ENCODE results near the gene SH3RF1. TPM values are rescaled to one million over a fixed set of nuclear protein-coding genes. Genes with fewer than 3 reads are reported as not detected.
A peak's percentile ranks its signal among the peaks of the same experiment; 100 is the strongest.

The SH3RF1 gene
- total RNA-seq, result 1 to 10 TPM; 1.8 to 7.9 TPM
- 1 to 10 TPM; 2.7 to 4.4 TPM for polyA plus RNA-seq

DNA sequence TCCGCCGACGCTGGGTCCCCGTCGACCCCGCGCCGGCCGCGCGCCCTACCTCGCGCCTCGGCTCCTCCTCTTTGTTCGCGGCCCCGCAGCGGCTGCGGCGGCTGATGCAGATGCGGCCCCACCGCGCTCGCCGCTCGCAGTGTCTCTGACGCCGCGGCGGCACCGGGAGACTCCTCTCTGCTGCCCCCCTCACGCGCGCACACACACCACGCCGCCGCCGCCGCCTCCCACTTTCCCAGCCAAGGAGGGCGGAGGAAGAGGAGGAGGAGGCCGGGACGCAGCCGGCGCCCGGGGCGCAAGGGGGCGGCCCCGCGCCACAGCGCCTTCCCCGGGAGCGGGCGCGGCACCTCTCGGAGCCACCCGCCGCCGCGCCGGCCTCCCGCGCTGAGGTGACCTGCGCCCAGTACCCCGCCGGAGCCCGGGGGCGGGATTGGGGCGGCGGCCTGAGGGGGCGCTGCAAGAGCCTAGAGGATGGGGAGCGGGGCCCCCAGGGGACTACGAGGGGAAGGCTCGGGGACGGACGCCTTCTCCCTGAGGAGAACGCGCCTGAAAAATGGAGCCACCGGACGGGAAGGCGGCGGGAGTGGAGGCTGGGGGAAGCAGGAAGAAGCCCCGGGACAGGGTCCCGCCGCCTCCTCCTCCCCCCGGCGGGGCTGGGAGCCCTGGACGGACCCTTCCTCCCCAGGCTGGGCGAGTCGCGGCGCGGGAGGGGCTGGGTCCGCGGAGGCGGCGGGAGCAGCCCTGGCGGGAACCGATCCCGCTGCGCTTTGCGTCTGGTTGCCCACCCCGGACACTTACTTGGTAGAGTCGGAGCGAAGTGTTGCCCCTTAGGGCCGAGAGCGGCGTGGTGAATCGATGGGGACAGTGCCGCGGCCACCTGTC lies at the start of gene SH3RF1:
Gene SH3RF1 (minus strand): TSS at position 147 of the 882 bp plus-strand sequence. CDS start 1,744 bp downstream, outside the sequence.
- Histone ChIP-seq H3K9ac (ENCODE audit: low read depth in 1 of 2, low read length in 2 of 2) (peak within 1 kb of the TSS; percentile 84 to 92), H3K4me3 (ENCODE audit: low read depth in 1 of 3, low read length in 3 of 3) (peak within 1 kb of the TSS; percentile 84 to 90 (median 88)), H3K4me1 (ENCODE audit: control insufficient read depth in 4 of 4, insufficient read depth in 4 of 4, low read length in 3 of 4) (peaks cover 0 to 25% (median 19%) of the 10 kb centered on the region in 4 donors), H3K9me3 (ENCODE audit: control insufficient read depth in 4 of 4, low read length in 3 of 4) (no peaks in the 10 kb centered on the region), H3K36me3 (ENCODE audit: control insufficient read depth in 4 of 4, insufficient read depth in 3 of 4, low read depth in 1 of 4, low read length in 3 of 4) (peaks cover 0 to 2% (median 0%) of the 10 kb centered on the region in 4 donors), H3K27ac (ENCODE audit: low read depth in 1 of 2, low read length in 2 of 2) (peak within 1 kb of the TSS; percentile 72 to 87), H3K27me3 (ENCODE audit: control insufficient read depth in 4 of 4, insufficient read depth in 4 of 4, low read length in 3 of 4) (no peaks in the 10 kb centered on the region)
- WGBS, result under 1% methylated on average over 110 of the region's 110 CpGs
- DNase-seq (ENCODE audit: low spot score), result peak; percentile 75
- TF ChIP-seq RXRA (IDR thresholded peaks at IDR 0.05) (no peak), YY1 (IDR thresholded peaks at IDR 0.05) (no peak), HNF4G (IDR thresholded peaks at IDR 0.05) (no peak), TAF1 (conservative IDR thresholded peaks at IDR 0.05) (no peak), GABPA (IDR thresholded peaks at IDR 0.05 in 1 of 2, conservative IDR thresholded peaks at IDR 0.05 in 1 of 2) (no peak), SP1 (IDR thresholded peaks at IDR 0.05) (no peak), RAD21 (IDR thresholded peaks at IDR 0.05) (peak; percentile 42 to 46)
- TF ChIP-seq, protein P1, sequence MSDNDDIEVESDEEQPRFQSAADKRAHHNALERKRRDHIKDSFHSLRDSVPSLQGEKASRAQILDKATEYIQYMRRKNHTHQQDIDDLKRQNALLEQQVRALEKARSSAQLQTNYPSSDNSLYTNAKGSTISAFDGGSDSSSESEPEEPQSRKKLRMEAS (IDR thresholded peaks at IDR 0.05), result no peak
- TF ChIP-seq, protein P2, sequence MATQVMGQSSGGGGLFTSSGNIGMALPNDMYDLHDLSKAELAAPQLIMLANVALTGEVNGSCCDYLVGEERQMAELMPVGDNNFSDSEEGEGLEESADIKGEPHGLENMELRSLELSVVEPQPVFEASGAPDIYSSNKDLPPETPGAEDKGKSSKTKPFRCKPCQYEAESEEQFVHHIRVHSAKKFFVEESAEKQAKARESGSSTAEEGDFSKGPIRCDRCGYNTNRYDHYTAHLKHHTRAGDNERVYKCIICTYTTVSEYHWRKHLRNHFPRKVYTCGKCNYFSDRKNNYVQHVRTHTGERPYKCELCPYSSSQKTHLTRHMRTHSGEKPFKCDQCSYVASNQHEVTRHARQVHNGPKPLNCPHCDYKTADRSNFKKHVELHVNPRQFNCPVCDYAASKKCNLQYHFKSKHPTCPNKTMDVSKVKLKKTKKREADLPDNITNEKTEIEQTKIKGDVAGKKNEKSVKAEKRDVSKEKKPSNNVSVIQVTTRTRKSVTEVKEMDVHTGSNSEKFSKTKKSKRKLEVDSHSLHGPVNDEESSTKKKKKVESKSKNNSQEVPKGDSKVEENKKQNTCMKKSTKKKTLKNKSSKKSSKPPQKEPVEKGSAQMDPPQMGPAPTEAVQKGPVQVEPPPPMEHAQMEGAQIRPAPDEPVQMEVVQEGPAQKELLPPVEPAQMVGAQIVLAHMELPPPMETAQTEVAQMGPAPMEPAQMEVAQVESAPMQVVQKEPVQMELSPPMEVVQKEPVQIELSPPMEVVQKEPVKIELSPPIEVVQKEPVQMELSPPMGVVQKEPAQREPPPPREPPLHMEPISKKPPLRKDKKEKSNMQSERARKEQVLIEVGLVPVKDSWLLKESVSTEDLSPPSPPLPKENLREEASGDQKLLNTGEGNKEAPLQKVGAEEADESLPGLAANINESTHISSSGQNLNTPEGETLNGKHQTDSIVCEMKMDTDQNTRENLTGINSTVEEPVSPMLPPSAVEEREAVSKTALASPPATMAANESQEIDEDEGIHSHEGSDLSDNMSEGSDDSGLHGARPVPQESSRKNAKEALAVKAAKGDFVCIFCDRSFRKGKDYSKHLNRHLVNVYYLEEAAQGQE (IDR thresholded peaks at IDR 0.05), result peak; percentile 10

DNA sequence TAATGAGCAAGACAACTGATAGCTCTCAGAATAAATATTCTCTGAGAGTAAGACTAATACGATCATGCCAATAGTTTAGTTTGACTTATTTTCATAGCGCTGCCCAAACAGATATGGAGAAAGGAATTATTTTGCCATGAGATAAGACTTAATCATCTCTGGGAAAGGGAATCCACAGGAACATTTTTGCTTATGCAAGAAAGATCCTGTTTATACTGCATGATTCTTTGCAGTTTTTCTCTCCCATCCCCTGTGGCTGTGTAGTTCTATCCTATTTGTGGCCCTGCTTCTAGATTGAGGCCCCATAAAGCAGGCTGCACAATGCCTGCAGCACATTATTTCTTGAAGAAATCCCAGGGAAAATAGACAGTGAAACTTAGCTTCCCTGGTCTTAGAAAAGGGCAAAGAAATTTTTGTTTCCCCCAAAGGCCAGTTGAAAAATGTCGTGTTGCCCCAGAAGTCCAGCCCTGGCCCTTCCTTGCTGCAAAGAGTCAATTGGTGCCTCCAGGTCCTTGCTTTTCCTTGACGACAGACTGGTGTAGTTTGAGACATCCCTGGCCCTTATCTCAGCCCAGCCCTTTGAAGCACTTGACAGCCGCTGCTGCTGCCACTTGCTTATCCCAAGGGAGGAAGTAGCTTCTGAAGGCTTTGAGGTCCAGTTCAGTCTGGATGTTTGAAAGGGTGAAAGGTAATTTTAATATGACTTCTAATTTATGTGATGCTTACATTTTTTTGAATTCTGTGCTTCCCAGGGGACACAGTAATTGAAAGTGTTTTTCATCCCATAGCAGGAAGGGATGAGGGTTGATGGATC lies 45.0 kb upstream of the SH3RF1 start:
- peak overlapping the region in 1 of 2 donors; percentile 3 for H3K9ac ChIP-seq (ENCODE audit: low read depth in 1 of 2, low read length in 2 of 2)

DNA sequence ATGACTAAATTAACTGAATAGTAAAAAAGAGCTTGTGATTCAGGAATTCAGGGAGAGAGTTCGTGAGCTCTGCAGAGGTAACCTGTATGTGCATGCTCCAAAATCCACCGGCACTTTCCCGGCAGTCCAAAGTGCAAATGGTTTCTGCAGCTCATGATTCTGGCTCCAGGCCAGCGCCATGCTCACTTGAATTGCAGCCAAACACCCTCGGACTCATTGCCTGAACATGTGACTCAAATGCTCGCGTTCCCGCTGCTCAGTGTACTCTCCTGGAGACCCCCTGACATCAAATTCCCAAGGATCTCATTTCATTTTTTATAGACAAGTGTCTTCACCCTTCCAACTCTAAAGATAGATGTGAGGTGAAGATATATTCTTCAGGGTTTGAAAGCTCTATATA lies 44.1 kb upstream of the SH3RF1 start:
- peak overlapping the region in 1 of 3 donors; percentile 20 for H3K4me3 ChIP-seq (ENCODE audit: low read depth in 1 of 3, low read length in 3 of 3)
- H3K4me1 ChIP-seq (ENCODE audit: control insufficient read depth in 4 of 4, insufficient read depth in 4 of 4, low read length in 3 of 4), result peaks cover 11 to 27% (median 23%) of the 10 kb centered on the region in 4 donors
- H3K36me3 ChIP-seq (ENCODE audit: control insufficient read depth in 4 of 4, insufficient read depth in 3 of 4, low read depth in 1 of 4, low read length in 3 of 4), result no peaks in the 10 kb centered on the region
- H3K9ac ChIP-seq (ENCODE audit: low read depth in 1 of 2, low read length in 2 of 2), result no peak overlapping the region
- peak; percentile 78 for DNase-seq (ENCODE audit: low spot score)
- 14% methylated on average over 8 of the region's 8 CpGs for WGBS
- peak overlapping the region; percentile 54 to 83 for H3K27ac ChIP-seq (ENCODE audit: low read depth in 1 of 2, low read length in 2 of 2)
- no peaks in the 10 kb centered on the region for H3K27me3 ChIP-seq (ENCODE audit: control insufficient read depth in 4 of 4, insufficient read depth in 4 of 4, low read length in 3 of 4)
- no peaks in the 10 kb centered on the region for H3K9me3 ChIP-seq (ENCODE audit: control insufficient read depth in 4 of 4, low read length in 3 of 4)
- peak; percentile 87 to 91 for TF ChIP-seq RXRA (IDR thresholded peaks at IDR 0.05)
- TF ChIP-seq, protein P3, sequence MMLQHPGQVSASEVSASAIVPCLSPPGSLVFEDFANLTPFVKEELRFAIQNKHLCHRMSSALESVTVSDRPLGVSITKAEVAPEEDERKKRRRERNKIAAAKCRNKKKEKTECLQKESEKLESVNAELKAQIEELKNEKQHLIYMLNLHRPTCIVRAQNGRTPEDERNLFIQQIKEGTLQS (IDR thresholded peaks at IDR 0.05), result peak; percentile 45
- TF ChIP-seq ZBTB33 (IDR thresholded peaks at IDR 0.05), result peak; percentile 76
- TF ChIP-seq EGR1 (IDR thresholded peaks at IDR 0.05; ENCODE audit: low read depth in 2 of 2), result peak in 1 of 2 donors; percentile 35
- TF ChIP-seq HNF4A (conservative IDR thresholded peaks at IDR 0.05), result peak; percentile 99
- no peak for TF ChIP-seq FOXA1 (IDR thresholded peaks at IDR 0.05)
- peak; percentile 74 for TF ChIP-seq YY1 (IDR thresholded peaks at IDR 0.05)
- TF ChIP-seq GABPA (IDR thresholded peaks at IDR 0.05 in 1 of 2, conservative IDR thresholded peaks at IDR 0.05 in 1 of 2), result no peak

More for the DNA sequence above, 45.0 kb upstream of the SH3RF1 start:
- Histone ChIP-seq H3K4me3 (ENCODE audit: low read depth in 1 of 3, low read length in 3 of 3) (no peak overlapping the region), H3K27me3 (ENCODE audit: control insufficient read depth in 4 of 4, insufficient read depth in 4 of 4, low read length in 3 of 4) (no peaks in the 10 kb centered on the region), H3K9me3 (ENCODE audit: control insufficient read depth in 4 of 4, low read length in 3 of 4) (no peaks in the 10 kb centered on the region), H3K27ac (ENCODE audit: low read depth in 1 of 2, low read length in 2 of 2) (peak overlapping the region; percentile 31 to 54), H3K4me1 (ENCODE audit: control insufficient read depth in 4 of 4, insufficient read depth in 4 of 4, low read length in 3 of 4) (peaks cover 11 to 27% (median 23%) of the 10 kb centered on the region in 4 donors), H3K36me3 (ENCODE audit: control insufficient read depth in 4 of 4, insufficient read depth in 3 of 4, low read depth in 1 of 4, low read length in 3 of 4) (no peaks in the 10 kb centered on the region)
- no peak for TF ChIP-seq TAF1 (conservative IDR thresholded peaks at IDR 0.05)
- no peak for TF ChIP-seq RXRA (IDR thresholded peaks at IDR 0.05)
- TF ChIP-seq HNF4A (conservative IDR thresholded peaks at IDR 0.05), result no peak
- no peak for TF ChIP-seq JUND (IDR thresholded peaks at IDR 0.05)
- WGBS, result 60% methylated on average over 5 of the region's 5 CpGs
- no peak for DNase-seq (ENCODE audit: low spot score)

Data from liver (tissue), 9 donors.